ENCODE data around the gene IGDCC3.

Gene IGDCC3

DNA sequence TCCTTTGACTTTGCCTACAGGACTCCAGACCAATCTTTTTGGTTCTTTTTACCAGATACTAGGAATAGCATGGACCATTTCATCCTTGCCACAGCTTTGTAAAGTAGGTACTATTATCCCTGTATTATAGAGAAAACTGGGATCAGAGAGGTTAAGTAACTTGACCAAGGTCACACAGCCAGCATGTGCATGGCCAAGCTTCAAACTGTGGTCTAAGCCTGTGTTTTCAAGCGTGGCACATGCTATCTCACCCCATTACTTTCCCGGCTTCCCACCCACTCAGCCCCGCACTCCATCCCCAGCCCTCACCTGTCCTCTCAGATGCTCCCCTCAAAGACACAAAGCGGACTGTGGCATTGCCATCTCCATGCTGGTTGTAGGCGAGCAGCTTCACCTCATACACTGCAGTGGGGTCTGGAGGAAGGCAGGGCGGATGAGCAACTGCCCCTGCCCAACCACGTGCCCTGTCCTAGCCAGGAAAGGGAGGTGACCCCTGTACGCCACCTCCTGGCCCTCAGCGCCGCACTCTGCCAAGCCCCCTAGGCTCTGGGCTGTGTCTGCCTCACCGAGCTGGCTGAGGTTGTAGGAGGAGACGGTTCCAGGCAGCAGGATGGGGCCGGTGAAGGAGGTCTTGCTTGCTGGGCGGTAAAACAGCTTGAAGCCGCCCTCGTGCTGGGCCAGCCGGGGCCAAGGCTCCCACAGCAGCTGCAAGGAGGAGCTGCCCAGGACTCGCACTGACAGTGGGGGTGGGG is 47.6 kb downstream of the IGDCC3 start:
- TF ChIP-seq, protein P1, sequence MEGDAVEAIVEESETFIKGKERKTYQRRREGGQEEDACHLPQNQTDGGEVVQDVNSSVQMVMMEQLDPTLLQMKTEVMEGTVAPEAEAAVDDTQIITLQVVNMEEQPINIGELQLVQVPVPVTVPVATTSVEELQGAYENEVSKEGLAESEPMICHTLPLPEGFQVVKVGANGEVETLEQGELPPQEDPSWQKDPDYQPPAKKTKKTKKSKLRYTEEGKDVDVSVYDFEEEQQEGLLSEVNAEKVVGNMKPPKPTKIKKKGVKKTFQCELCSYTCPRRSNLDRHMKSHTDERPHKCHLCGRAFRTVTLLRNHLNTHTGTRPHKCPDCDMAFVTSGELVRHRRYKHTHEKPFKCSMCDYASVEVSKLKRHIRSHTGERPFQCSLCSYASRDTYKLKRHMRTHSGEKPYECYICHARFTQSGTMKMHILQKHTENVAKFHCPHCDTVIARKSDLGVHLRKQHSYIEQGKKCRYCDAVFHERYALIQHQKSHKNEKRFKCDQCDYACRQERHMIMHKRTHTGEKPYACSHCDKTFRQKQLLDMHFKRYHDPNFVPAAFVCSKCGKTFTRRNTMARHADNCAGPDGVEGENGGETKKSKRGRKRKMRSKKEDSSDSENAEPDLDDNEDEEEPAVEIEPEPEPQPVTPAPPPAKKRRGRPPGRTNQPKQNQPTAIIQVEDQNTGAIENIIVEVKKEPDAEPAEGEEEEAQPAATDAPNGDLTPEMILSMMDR (IDR thresholded peaks at IDR 0.05; ENCODE audit: low read depth, low read length): no peak
- H3K4me3 ChIP-seq (replicated peaks in 1 of 2; ENCODE audit: low read depth in 2 of 2, low read length in 2 of 2): no peak overlapping the region
- no peak for DNase-seq (ENCODE audit: low read depth in 2 of 2)

DNA sequence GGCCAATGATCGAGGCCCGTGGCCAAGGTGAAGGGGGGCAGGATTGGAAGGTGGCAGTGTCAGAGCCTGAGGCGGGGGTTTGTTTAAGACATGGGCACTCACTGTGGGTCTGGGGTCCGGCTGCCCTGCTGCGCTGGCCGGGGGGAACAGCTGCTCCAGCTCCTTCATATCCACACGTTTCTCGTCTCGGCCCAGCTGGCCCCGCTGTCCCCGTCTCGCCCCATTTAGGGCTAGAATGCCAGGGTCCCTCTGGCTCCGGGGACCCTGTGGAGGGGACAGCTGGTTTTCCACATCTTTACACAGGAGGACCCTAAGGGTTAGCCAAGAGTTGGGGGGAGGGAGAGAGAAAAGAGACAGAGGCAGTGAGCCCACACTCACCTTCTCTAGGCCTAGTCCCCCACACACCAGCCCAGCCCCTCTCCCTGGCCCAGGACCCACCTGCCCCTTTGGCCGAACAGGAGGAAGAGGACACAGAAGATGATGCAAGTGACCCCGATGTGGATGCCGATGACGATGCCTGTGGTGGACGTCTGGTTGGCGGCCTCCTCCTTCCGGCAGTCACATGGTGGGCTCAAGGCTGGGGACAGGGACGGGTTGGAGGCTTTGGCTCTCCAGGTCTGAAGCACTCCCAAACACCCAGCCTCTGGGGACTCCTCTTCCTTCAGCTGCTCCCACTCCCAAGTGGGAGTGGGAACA is 48.4 kb downstream of the IGDCC3 start:
- no peak for DNase-seq (ENCODE audit: low read depth in 2 of 2)
- H3K4me3 ChIP-seq (replicated peaks in 1 of 2; ENCODE audit: low read depth in 2 of 2, low read length in 2 of 2): no peak overlapping the region
- TF ChIP-seq, protein P1 (IDR thresholded peaks at IDR 0.05; ENCODE audit: low read depth, low read length): no peak

DNA sequence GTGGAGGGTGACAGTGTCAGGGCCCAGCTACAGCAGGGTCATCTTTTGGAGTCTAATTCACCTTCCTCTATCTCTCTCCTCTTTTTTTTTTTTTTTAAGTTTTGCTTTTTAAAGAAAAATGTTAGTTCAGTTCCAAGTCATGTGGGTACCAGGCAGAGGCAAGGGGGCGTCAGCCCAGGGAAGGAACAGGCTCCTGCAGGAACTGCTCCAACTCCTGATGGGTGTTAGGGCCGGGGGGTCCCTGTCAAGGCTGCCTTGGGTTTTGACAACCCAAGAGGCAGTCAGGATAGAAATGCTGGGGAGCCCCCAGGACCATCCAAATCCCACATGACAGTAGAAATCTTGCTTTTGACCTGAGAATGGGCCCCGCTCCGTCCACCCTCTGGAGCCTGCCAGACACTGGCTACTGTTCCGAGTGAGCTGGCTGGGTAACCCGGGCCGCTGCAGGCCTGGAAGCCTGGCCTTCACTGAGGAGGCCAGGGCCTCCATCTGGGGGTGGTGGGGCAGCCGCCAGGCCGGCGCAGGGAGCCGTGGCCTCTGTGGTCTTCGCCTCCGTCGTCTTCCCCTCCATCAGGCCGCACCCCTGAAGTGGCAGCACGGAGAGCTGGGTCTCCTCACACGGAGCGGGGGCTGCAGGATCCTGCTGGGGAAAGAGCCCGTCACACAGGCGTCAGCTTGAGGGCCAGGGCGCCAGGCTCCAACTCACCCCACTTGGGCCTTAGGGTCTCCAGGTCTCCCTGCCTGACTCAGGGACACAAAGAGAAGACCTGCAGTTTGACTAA is 49.1 kb downstream of the IGDCC3 start:
- no peak overlapping the region for H3K4me3 ChIP-seq (replicated peaks in 1 of 2; ENCODE audit: low read depth in 2 of 2, low read length in 2 of 2)
- DNase-seq (ENCODE audit: low read depth in 2 of 2): no peak
- TF ChIP-seq, protein P1 (IDR thresholded peaks at IDR 0.05; ENCODE audit: low read depth, low read length): no peak

DNA sequence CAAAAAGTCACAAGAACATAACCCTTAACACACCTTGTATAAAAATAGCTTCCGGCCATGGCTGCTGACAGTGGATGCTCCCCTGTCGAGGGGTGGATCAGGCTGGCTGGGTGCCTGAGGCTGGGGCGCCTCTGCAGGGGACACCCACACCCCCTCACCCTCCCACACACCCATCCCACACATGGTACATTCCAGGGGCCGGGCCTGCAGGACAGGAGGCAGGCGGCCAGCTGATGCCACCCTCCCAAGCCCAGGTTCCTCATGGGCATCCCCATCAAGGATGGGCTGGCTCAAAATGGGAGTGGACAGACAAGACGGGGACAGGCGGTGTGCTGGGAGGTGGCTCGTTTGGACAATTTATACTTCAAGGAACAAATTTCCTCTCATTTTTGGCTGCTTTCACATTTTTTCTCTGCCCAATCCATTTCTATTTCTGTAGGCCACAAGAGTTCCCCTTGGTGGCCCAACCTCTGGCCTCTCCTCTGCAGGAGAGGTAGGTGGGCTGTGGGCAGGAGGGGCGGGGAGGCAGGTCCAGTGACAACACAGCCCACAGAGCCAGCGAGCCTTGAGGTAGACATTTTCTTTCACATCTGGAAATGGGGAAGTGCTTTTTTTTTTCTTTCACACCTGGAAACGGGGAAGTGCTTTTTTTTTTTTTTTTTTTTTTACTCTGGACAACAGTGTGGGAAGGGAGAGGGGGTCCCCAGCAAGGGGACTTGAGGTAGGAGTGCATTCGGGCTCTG is 50.0 kb downstream of the IGDCC3 start:
- H3K4me3 ChIP-seq (replicated peaks in 1 of 2; ENCODE audit: low read depth in 2 of 2, low read length in 2 of 2): no peak overlapping the region
- TF ChIP-seq, protein P1 (IDR thresholded peaks at IDR 0.05; ENCODE audit: low read depth, low read length): no peak
- DNase-seq (ENCODE audit: low read depth in 2 of 2): no peak

DNA sequence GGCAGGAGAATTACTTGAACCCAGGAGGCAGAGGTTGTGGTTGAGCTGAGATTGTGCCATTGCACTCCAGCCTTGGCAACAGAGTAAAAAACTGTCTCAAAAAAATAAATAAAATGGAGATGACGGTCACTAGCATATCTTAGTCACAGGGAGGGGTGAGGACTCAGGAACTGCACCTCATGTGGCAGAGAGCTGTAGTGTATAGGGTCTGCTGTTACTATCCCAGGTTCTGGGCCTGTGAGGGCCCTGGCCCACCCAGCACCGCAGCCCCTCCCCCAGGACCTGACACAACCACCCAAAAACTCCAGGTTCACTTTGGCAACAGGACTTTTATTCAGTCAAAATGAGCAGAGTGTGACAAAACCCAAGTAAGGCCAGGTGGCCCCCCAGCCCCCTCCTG is 51.0 kb downstream of the IGDCC3 start:
- no peak for DNase-seq (ENCODE audit: low read depth in 2 of 2)
- TF ChIP-seq, protein P1 (IDR thresholded peaks at IDR 0.05; ENCODE audit: low read depth, low read length): no peak
- H3K4me3 ChIP-seq (replicated peaks in 1 of 2; ENCODE audit: low read depth in 2 of 2, low read length in 2 of 2): no peak overlapping the region

DNA sequence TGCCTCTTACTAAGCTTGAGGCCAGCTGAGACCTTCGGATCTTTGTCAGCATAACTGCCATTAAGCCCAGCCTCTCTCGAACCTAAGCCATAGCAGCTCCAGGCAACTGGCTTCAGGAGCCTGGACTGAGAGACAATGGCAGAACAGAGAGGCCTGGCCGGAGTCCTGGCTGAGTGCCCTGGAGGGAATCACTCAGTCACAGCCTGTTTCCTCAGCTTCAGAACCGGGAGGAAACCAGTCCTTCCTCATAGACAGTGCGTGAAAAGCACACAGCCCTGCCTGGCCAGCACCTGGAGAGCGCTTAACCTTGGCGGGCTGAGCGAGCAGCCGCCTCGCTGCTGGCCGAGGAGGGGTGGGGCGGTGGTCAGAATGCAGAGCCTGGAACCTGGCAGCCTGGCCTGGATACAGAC is 51.7 kb downstream of the IGDCC3 start:
- peak; percentile 24 to 42 for DNase-seq (ENCODE audit: low read depth in 2 of 2)
- no peak overlapping the region for H3K4me3 ChIP-seq (replicated peaks in 1 of 2; ENCODE audit: low read depth in 2 of 2, low read length in 2 of 2)
- TF ChIP-seq, protein P1 (IDR thresholded peaks at IDR 0.05; ENCODE audit: low read depth, low read length): no peak
